H1 (cell line): Measurements from ENCODE around the gene NAT8L. TPM values are rescaled to one million over a fixed set of nuclear protein-coding genes. Genes with fewer than 3 reads are reported as not detected.

Experiments used
- CTCF ChIA-PET: fragments of 300-600 bp; sonication (Branson Sonifier 250); formaldehyde crosslinking; loops from one replicate; lab custom pipeline; 2021; ENCODE audit not compliant: partially characterized antibody; lab: Charles Lee
- POLR2A ChIA-PET: fragments of 300-600 bp; sonication (Branson Sonifier 250); formaldehyde crosslinking; loops from one replicate; lab custom pipeline; 2021; ENCODE audit warnings: inconsistent platforms; ENCODE audit not compliant: partially characterized antibody; lab: Charles Lee
- DNase-seq, 2 experiments: peaks; one replicate each; pipeline versions ENCODE4 v3.0.0 to v3.0.0-alpha.2; 2010 to 2022; ENCODE audit warnings: low spot score in 2 of 2, low read depth in 1 of 2, mixed read lengths in 1 of 2
- FAIRE-seq: peaks from 2 replicates; lab custom pipeline; 2011; peaks lifted over from hg19 to GRCh38; lab: Jason Lieb, UNC
- H2AFZ ChIP-seq: 2 replicates; pipeline ENCODE4 v1.8.1; 2012; ENCODE audit warnings: low read length, inconsistent platforms
- H2AK5ac ChIP-seq: 2 replicates; pipeline ENCODE4 v1.6.1; 2013; ENCODE audit warnings: low read depth, low read length
- H2BK120ac ChIP-seq: replicated peaks from 2 replicates; pipeline ENCODE3; 2013; ENCODE audit warnings: low read depth, low read length, inconsistent platforms
- H2BK12ac ChIP-seq: 2 replicates; pipeline ENCODE4 v1.6.1; 2013; ENCODE audit warnings: low read depth, low read length
- H2BK15ac ChIP-seq: 2 replicates; pipeline ENCODE4 v1.6.1; 2013; ENCODE audit warnings: low read length
- H2BK20ac ChIP-seq: 2 replicates; pipeline ENCODE4 v1.6.1; 2013; ENCODE audit warnings: low read length
- H2BK5ac ChIP-seq: 2 replicates; pipeline ENCODE4 v1.6.1; 2013; ENCODE audit warnings: low read depth, low read length
- H3K14ac ChIP-seq: 2 replicates; pipeline ENCODE4 v1.6.1; 2013; ENCODE audit warnings: inconsistent platforms; ENCODE audit not compliant: insufficient read length
- H3K18ac ChIP-seq: 2 replicates; pipeline ENCODE4 v1.6.1; 2013; ENCODE audit warnings: low read length; ENCODE audit errors: extremely low read depth
- H3K23ac ChIP-seq: 2 replicates; pipeline ENCODE4 v1.6.1; 2013; ENCODE audit warnings: inconsistent platforms; ENCODE audit not compliant: insufficient read length
- H3K23me2 ChIP-seq: 2 replicates; pipeline ENCODE4 v1.6.1; 2013; ENCODE audit warnings: low read depth, low read length
- H3K27ac ChIP-seq: 2 replicates; pipeline ENCODE4 v1.6.1; 2011; ENCODE audit warnings: low read depth, low read length, inconsistent platforms
- H3K27me3 ChIP-seq, 4 experiments: replicated peaks in 1 of 4; 1 replicate in 1 of 4; 2 replicates in 3 of 4; pipeline versions ENCODE4 v1.6.1 to v1.8.1; 2011 to 2013; ENCODE audit warnings: low read length in 3 of 4, mild to moderate bottlenecking in 3 of 4, inconsistent platforms in 2 of 4, mixed read lengths in 2 of 4, moderate library complexity in 1 of 4; ENCODE audit not compliant: control insufficient read depth in 3 of 4, insufficient read depth in 3 of 4; ENCODE audit errors: extremely low read depth in 1 of 4
- H3K36me3 ChIP-seq, 4 experiments: 2 replicates each; pipeline versions ENCODE4 v1.6.1 to v1.8.1; 2011 to 2013; ENCODE audit warnings: mild to moderate bottlenecking in 4 of 4, low read length in 3 of 4, moderate library complexity in 2 of 4, control low read depth in 1 of 4, inconsistent platforms in 1 of 4; ENCODE audit not compliant: insufficient read depth in 4 of 4, control insufficient read depth in 2 of 4
- H3K4ac ChIP-seq: replicated peaks from 2 replicates; pipeline ENCODE3; 2013; ENCODE audit warnings: low read length, low read depth, mixed read lengths, inconsistent platforms; ENCODE audit not compliant: insufficient read length
- H3K4me1 ChIP-seq, 4 experiments: replicated peaks in 1 of 4; 1 replicate in 1 of 4; 2 replicates in 3 of 4; pipeline versions ENCODE4 v1.6.1 to v1.8.1; 2011 to 2013; ENCODE audit warnings: low read length in 3 of 4, inconsistent platforms in 2 of 4, mixed read lengths in 1 of 4; ENCODE audit not compliant: insufficient read depth in 4 of 4, control insufficient read depth in 3 of 4
- H3K4me2 ChIP-seq, 2 experiments: 2 replicates each; pipeline versions ENCODE4 v1.6.1 to v1.8.1; 2011 to 2013; ENCODE audit warnings: low read depth in 2 of 2, low read length in 2 of 2, control low read depth in 1 of 2, inconsistent platforms in 1 of 2, mild to moderate bottlenecking in 1 of 2; ENCODE audit not compliant: insufficient read depth in 1 of 2
- H3K4me3 ChIP-seq, 4 experiments: fragments of 200-600, 300-600 bp in 1 of 4; sonication (generic), shearing (Covaris generic), sonication (Bioruptor Twin) in 1 of 4; 2 replicates each; pipeline versions ENCODE4 v1.5.1 to v1.8.1; 2011 to 2016; ENCODE audit warnings: low read length in 4 of 4, low read depth in 3 of 4, control low read depth in 2 of 4, inconsistent platforms in 2 of 4, mild to moderate bottlenecking in 2 of 4, mixed read lengths in 1 of 4, moderate library complexity in 1 of 4; ENCODE audit not compliant: insufficient read depth in 2 of 4; ENCODE audit errors: extremely low read depth in 1 of 4
- H3K56ac ChIP-seq: replicated peaks from 2 replicates; pipeline ENCODE3; 2013; ENCODE audit warnings: low read depth, mild to moderate bottlenecking, mixed read lengths, low read length, inconsistent platforms; ENCODE audit not compliant: insufficient read length
- H3K79me1 ChIP-seq: 2 replicates; pipeline ENCODE4 v1.6.1; 2013; ENCODE audit warnings: low read depth, low read length, control low read depth
- H3K79me2 ChIP-seq, 2 experiments: 2 replicates each; pipeline versions ENCODE4 v1.6.1 to v1.8.1; 2012 to 2013; ENCODE audit warnings: low read length in 2 of 2, mild to moderate bottlenecking in 2 of 2, inconsistent platforms in 1 of 2; ENCODE audit not compliant: insufficient read depth in 2 of 2, control insufficient read depth in 1 of 2
- H3K9ac ChIP-seq, 4 experiments: replicated peaks in 1 of 4; 1 replicate in 1 of 4; 2 replicates in 3 of 4; pipeline versions ENCODE4 v1.6.1 to v1.8.1; 2011 to 2013; ENCODE audit warnings: low read depth in 3 of 4, low read length in 3 of 4, control low read depth in 2 of 4, mild to moderate bottlenecking in 2 of 4, moderate library complexity in 2 of 4, inconsistent platforms in 1 of 4; ENCODE audit errors: extremely low read depth in 1 of 4
- H3K9me3 ChIP-seq, 2 experiments: 2 replicates each; pipeline versions ENCODE4 v1.6.1 to v1.8.1; 2012 to 2013; ENCODE audit warnings: mild to moderate bottlenecking in 2 of 2, moderate library complexity in 2 of 2, control low read depth in 1 of 2, inconsistent platforms in 1 of 2, low read depth in 1 of 2, low read length in 1 of 2, mixed read lengths in 1 of 2; ENCODE audit not compliant: insufficient read depth in 2 of 2
- H4K20me1 ChIP-seq, 2 experiments: replicated peaks in 1 of 2; 2 replicates each; pipeline versions ENCODE3 to v1.8.1; 2011 to 2013; ENCODE audit warnings: inconsistent platforms in 2 of 2, low read length in 2 of 2, mild to moderate bottlenecking in 1 of 2; ENCODE audit not compliant: insufficient read depth in 2 of 2, control insufficient read depth in 1 of 2
- H4K5ac ChIP-seq: 2 replicates; pipeline ENCODE4 v1.6.1; 2013; ENCODE audit warnings: low read length, low read depth, mixed read lengths, inconsistent platforms; ENCODE audit not compliant: insufficient read length
- H4K8ac ChIP-seq: 2 replicates; pipeline ENCODE4 v1.8.0; 2013; ENCODE audit warnings: mild to moderate bottlenecking, moderate library complexity, low read length, inconsistent platforms; ENCODE audit not compliant: insufficient read depth; ENCODE audit errors: extremely low read depth
- H4K91ac ChIP-seq: replicated peaks from 2 replicates; pipeline ENCODE3; 2013; ENCODE audit warnings: low read length, mixed read lengths, inconsistent platforms; ENCODE audit not compliant: insufficient read length
- CBX5 ChIP-seq: fragments of 300-800, 300-1000 bp; sonication (generic); IDR thresholded peaks from 2 replicates; pipeline ENCODE4 v1.7.1; 2016; ENCODE audit warnings: antibody characterized with exemption, low read length, low read depth
- CHD1 ChIP-seq: IDR thresholded peaks from 2 replicates; pipeline ENCODE4 v1.6.1; 2012; ENCODE audit warnings: low read depth, low read length, improper control_type of control experiment
- EGR1 ChIP-seq: IDR thresholded peaks from 2 replicates; pipeline ENCODE4 v1.6.1; 2011; ENCODE audit warnings: low read depth, low read length, borderline replicate concordance
- EZH2 ChIP-seq: fragments of 200-600 bp; sonication (generic); IDR thresholded peaks from 2 replicates; pipeline ENCODE4 v1.7.1; 2012; ENCODE audit warnings: low read depth, mild to moderate bottlenecking, moderate library complexity, low read length, inconsistent platforms; ENCODE audit not compliant: severe bottlenecking
- JUND ChIP-seq: IDR thresholded peaks from 2 replicates; pipeline ENCODE4 v1.6.1; 2011; ENCODE audit warnings: mild to moderate bottlenecking, improper control_type of control experiment, low read length
- KDM4A ChIP-seq: IDR thresholded peaks from one replicate; pipeline ENCODE4 v1.7.1; 2012; ENCODE audit warnings: low read depth, mild to moderate bottlenecking, moderate library complexity, low read length, inconsistent platforms; ENCODE audit not compliant: severe bottlenecking
- MAFK ChIP-seq: IDR thresholded peaks from 2 replicates; pipeline ENCODE4 v1.6.1; 2012; ENCODE audit warnings: low read depth, mild to moderate bottlenecking, improper control_type of control experiment, low read length
- NRF1 ChIP-seq: IDR thresholded peaks from 2 replicates; pipeline ENCODE4 v1.6.1; 2011; ENCODE audit warnings: mild to moderate bottlenecking, low read depth, low read length, improper control_type of control experiment
- RXRA ChIP-seq: IDR thresholded peaks from 2 replicates; pipeline ENCODE4 v1.6.1; 2011; ENCODE audit warnings: low read depth, mild to moderate bottlenecking, low read length, moderate library complexity; ENCODE audit not compliant: insufficient read depth
- WGBS, 2 experiments: shearing (Covaris generic) in 1 of 2; methylation state at CpG; one replicate each; pipeline versions ENCODE4 v1.1.6 to v1.1.7; 2013 to 2015; ENCODE audit warnings: low lambda C conversion rate in 2 of 2, mixed read lengths in 2 of 2, inconsistent platforms in 1 of 2, low coverage in 1 of 2, missing lambda C conversion rate in 1 of 2; ENCODE audit not compliant: insufficient replicate concordance in 2 of 2, insufficient coverage in 1 of 2, insufficient read length in 1 of 2; ENCODE audit errors: extremely low coverage in 1 of 2, missing lambda C conversion rate in 1 of 2; 5-methylcytosine and 5-hydroxymethylcytosine counted together
- polyA plus RNA-seq, 7 experiments: library from polyadenylated mRNA; depleted of rRNA in 3 of 7; stranded (reverse) in 5 of 7; unstranded in 2 of 7; fragments of >200 nt in 5 of 7; fragments of 200-250 nt in 2 of 7; gene quantifications; 1 replicate in 5 of 7; 2 replicates in 1 of 7; 4 replicates in 1 of 7; pipeline versions ENCODE4 v1.2.1 to v1.2.3, GENCODE V29; 2011 to 2013; ENCODE audit warnings: missing spikeins in 2 of 7, mixed read lengths in 2 of 7
- total RNA-seq: library from RNA; stranded (reverse); fragmentation: NEBNext Ultra II Directional; extraction: Animal tissue kit (Norgen Biotek cat#: 25700); gene quantifications from 2 replicates; pipeline ENCODE4 v1.2.1, GENCODE V29; 2021
- TF ChIP-seq, protein P1 (sequence below): IDR thresholded peaks from 2 replicates; pipeline ENCODE4 v1.6.1; 2012; ENCODE audit warnings: inconsistent platforms

The NAT8L gene
- total and polyA plus RNA-seq, 2 of the 8 experiments (the other 6 are each of a cell fraction or from before 2014, with no cell fraction given) = 10.8 TPM

DNA sequence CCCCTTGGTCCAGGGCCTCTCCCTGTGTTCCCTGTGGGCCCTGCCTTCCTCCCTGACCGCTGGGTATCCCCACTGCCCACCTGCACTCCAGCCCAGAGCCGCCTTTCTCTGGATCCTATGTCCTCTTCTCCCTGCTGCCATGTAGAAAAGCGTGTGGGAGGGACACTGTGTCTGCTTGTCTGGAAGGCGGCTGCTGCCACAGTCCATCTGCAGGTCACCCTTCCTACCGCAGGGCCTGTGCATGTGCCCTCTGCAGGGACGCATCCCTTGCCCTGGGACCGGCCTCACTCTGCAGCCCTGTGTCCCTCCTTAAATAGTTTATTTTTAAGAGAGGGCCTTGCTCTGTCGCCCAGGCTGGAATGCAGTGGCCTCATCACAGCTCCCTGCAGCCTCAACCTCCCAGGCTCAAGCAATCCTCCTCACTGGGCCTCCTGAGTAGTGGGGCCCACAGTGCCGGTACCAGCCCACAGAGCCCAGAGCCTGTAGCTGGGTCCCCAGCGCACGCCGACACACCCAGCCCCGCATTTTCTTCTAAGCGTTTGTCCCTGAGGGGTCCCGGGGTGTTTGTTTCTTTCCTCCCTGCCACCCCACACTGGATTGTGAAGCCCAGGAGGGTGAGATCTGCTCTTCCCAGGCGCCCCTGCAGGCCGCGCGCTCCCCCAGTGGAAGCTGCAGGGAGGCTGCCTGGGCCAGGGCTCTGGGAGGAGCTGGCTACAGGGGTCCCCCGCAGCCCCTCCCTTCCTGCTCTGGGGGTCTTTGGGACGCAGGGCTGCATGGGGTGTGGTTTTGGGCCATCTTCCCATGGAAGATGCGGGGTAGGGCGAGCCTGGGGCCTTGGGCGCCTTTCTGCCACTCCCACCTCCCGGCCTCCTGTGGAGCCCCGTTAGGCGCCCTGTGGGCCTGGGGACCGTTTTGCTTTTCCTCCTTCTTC is 12.8 kb upstream of the NAT8L start:
- Histone ChIP-seq H2BK12ac (no peak overlapping the region), H3K56ac (no peak overlapping the region), H3K27ac (no peak overlapping the region), H2BK20ac (no peak overlapping the region), H3K4me2 (peak overlapping the region; percentile 21 to 34; a peak in 2 of 4 replicates), H3K23me2 (peaks cover 7% of the 10 kb centered on the region; the same call in 1 of the 2 replicates), H2BK15ac (no peak overlapping the region), H3K9me3 (peaks cover 0 to 8% of the 10 kb centered on the region in 2 experiments; a peak in 1 of 4 replicates), H4K91ac (no peak overlapping the region), H3K79me1 (no peaks in the 10 kb centered on the region), H3K18ac (no peak overlapping the region), H3K79me2 (no peaks in the 10 kb centered on the region), H3K23ac (no peak overlapping the region), H4K8ac (peak overlapping the region; percentile 35; the same call in 1 of the 2 replicates), H2BK5ac (no peak overlapping the region), H2AK5ac (no peak overlapping the region), H3K4me3 (0 out of 8 replicates have a peak overlapping the region, but pooled peaks of 1 of the 4 experiments have one; percentile 19), H3K9ac (no peak overlapping the region), H3K14ac (no peak overlapping the region), H4K5ac (no peak overlapping the region), H2AFZ (no peak overlapping the region), H4K20me1 (peaks cover 0 to 9% of the 10 kb centered on the region in 2 experiments), H3K36me3 (no peaks in the 10 kb centered on the region), H3K4ac (no peak overlapping the region), H3K4me1 (peaks cover under 1 to 6% (median 3%) of the 10 kb centered on the region in 4 experiments; a peak in 6 of 7 replicates), H2BK120ac (no peak overlapping the region), H3K27me3 (peaks cover 7 to 26% (median 24%) of the 10 kb centered on the region in 4 experiments)
- DNase-seq (peak in 1 of 2 experiments; percentile 49), FAIRE-seq (no peak)
- WGBS, 2 experiments = 74% methylated on average over 20 of the region's 28 CpGs; no CpG with 5 or more reads in 1 of the 2 experiments
- POLR2A ChIA-PET = interaction anchor here (0.8 to 1.4 kb wide), 4 partner anchors 12 to 15 kb away, joined by 3 to 5 read pairs (median 3); partner anchors contain the start of gene NAT8L
- CTCF ChIA-PET = interaction anchor here (0.6 to 2.6 kb wide), 4 partner anchors 11 to 171 kb away, joined by 3 to 10 read pairs (median 6); partner anchors contain the start of genes NAT8L and NELFA
- TF ChIP-seq RXRA = no peak
- no peak for TF ChIP-seq EGR1
- TF ChIP-seq, protein P1, sequence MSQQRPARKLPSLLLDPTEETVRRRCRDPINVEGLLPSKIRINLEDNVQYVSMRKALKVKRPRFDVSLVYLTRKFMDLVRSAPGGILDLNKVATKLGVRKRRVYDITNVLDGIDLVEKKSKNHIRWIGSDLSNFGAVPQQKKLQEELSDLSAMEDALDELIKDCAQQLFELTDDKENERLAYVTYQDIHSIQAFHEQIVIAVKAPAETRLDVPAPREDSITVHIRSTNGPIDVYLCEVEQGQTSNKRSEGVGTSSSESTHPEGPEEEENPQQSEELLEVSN = no peak
- no peak for TF ChIP-seq EZH2
- no peak for TF ChIP-seq JUND
- TF ChIP-seq MAFK = no peak
- no peak for TF ChIP-seq CBX5
- no peak for TF ChIP-seq CHD1
- no peak for TF ChIP-seq NRF1
- no peak for TF ChIP-seq KDM4A
